ENCODE measurements around the gene MDM2. TPM values are rescaled to one million over a fixed set of nuclear protein-coding genes. Genes with fewer than 3 reads are reported as not detected.

Gene MDM2
- total and polyA plus RNA-seq, 2 of the 8 experiments (the other 6 are each of a cell fraction or from before 2014, with no cell fraction given): 15.1 to 115 TPM

DNA sequence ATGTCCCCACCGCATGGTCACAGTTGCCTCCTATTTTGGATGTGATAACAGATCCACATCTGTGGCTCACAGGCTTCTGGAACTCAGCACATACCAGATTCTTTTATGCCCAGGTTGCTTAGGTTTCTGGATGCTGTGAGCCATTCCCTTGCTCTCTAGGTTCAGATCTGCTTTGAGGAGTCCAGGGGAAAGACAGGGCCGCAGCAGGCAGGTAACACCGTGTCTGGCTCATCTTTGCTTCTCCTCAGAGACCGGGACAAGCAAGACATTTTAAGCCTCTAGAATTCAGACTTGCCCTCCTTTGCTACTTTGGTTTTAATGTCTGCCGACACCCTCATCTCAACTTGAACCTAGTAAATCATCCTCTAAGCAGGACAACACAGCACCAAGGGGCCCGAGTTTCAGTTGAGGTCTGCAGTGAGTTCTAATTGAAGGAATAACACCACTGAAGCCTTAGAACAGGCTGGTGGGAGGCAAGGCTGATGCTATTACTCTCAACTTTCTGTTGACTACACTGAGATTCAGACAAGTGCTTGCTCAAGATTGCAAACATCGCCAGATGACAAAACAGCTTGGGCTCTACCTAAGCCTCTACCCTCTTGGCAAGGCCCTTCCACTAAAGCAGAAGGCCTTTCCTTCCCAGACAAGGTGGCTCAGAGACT is 55.3 kb downstream of the MDM2 start:
- DNase-seq (ENCODE audit: low read depth in 1 of 2, low spot score in 2 of 2) (no peak), FAIRE-seq (no peak)
- ChIA-PET POLR2A (ENCODE audit: partially characterized antibody) (interaction anchor here (0.6 kb wide), 2 partner anchors 236 to 431 kb away, joined by 3 read pairs; no protein-coding TSS in a partner anchor), CTCF (ENCODE audit: partially characterized antibody) (interaction anchor here (0.6 to 2.6 kb wide), 4 partner anchors 13 to 279 kb away, joined by 3 to 9 read pairs (median 6); no protein-coding TSS in a partner anchor)
- no peak overlapping the region for H3K23ac ChIP-seq (ENCODE audit: insufficient read length)
- no peak overlapping the region for H4K91ac ChIP-seq (replicated peaks; ENCODE audit: insufficient read length, low read length)
- H3K79me1 ChIP-seq (ENCODE audit: low read depth, low read length): no peaks in the 10 kb centered on the region
- no peak overlapping the region for H2BK12ac ChIP-seq (ENCODE audit: low read depth, low read length)
- no peak overlapping the region for H3K18ac ChIP-seq (ENCODE audit: extremely low read depth, low read length)
- H3K14ac ChIP-seq (ENCODE audit: insufficient read length): no peak overlapping the region
- no peaks in the 10 kb centered on the region for H3K27me3 ChIP-seq (replicated peaks in 1 of 4; ENCODE audit: control insufficient read depth in 3 of 4, extremely low read depth in 1 of 4, insufficient read depth in 3 of 4, low read length in 3 of 4)
- H3K9ac ChIP-seq (replicated peaks in 1 of 4; ENCODE audit: extremely low read depth in 1 of 4, low read depth in 3 of 4, low read length in 3 of 4): 0 out of 7 replicates have a peak overlapping the region, but pooled peaks of 1 of the 4 experiments have one; percentile 10
- H2AFZ ChIP-seq (ENCODE audit: low read length): peak overlapping the region; percentile 72
- WGBS, 2 experiments (ENCODE audit: extremely low coverage in 1 of 2, insufficient coverage in 1 of 2, insufficient read length in 1 of 2, insufficient replicate concordance in 2 of 2, low coverage in 1 of 2, low lambda C conversion rate in 2 of 2, missing lambda C conversion rate in 1 of 2): 90% methylated on average over 7 of the region's 7 CpGs; no CpG with 5 or more reads in 1 of the 2 experiments
- no peak overlapping the region for H4K5ac ChIP-seq (ENCODE audit: insufficient read length, low read depth, low read length)
- no peak overlapping the region for H3K56ac ChIP-seq (replicated peaks; ENCODE audit: insufficient read length, low read depth, low read length)
- no peaks in the 10 kb centered on the region for H4K20me1 ChIP-seq (replicated peaks in 1 of 2; ENCODE audit: control insufficient read depth in 1 of 2, insufficient read depth in 2 of 2, low read length in 2 of 2)
- no peak overlapping the region for H4K8ac ChIP-seq (ENCODE audit: extremely low read depth, insufficient read depth, low read length)
- H3K4me3 ChIP-seq (ENCODE audit: extremely low read depth in 1 of 4, insufficient read depth in 2 of 4, low read depth in 3 of 4, low read length in 4 of 4): no peak overlapping the region
- no peaks in the 10 kb centered on the region; the same call in 1 of the 2 replicates for H3K23me2 ChIP-seq (ENCODE audit: low read depth, low read length)
- no peak overlapping the region for H3K4ac ChIP-seq (replicated peaks; ENCODE audit: insufficient read length, low read depth, low read length)
- H3K36me3 ChIP-seq (ENCODE audit: control insufficient read depth in 2 of 4, insufficient read depth in 4 of 4, low read length in 3 of 4): no peaks in the 10 kb centered on the region
- H2BK5ac ChIP-seq (ENCODE audit: low read depth, low read length): no peak overlapping the region
- no peaks in the 10 kb centered on the region for H3K79me2 ChIP-seq (ENCODE audit: control insufficient read depth in 1 of 2, insufficient read depth in 2 of 2, low read length in 2 of 2)
- H2BK120ac ChIP-seq (replicated peaks; ENCODE audit: low read depth, low read length): no peak overlapping the region
- peaks cover 2 to 5% (median 4%) of the 10 kb centered on the region in 4 experiments; a peak in 4 of 7 replicates for H3K4me1 ChIP-seq (replicated peaks in 1 of 4; ENCODE audit: control insufficient read depth in 3 of 4, insufficient read depth in 4 of 4, low read length in 3 of 4)
- no peak overlapping the region for H3K4me2 ChIP-seq (ENCODE audit: insufficient read depth in 1 of 2, low read depth in 2 of 2, low read length in 2 of 2)
- no peak overlapping the region for H2BK20ac ChIP-seq (ENCODE audit: low read length)
- H2BK15ac ChIP-seq (ENCODE audit: low read length): no peak overlapping the region
- H2AK5ac ChIP-seq (ENCODE audit: low read depth, low read length): no peak overlapping the region
- no peak overlapping the region for H3K27ac ChIP-seq (ENCODE audit: low read depth, low read length)
- H3K9me3 ChIP-seq (ENCODE audit: insufficient read depth in 2 of 2, low read depth in 1 of 2, low read length in 1 of 2): no peaks in the 10 kb centered on the region
- no peak for TF ChIP-seq RFX5 (IDR thresholded peaks at IDR 0.05; ENCODE audit: borderline replicate concordance, low read depth, low read length)
- no peak for TF ChIP-seq NANOG (IDR thresholded peaks at IDR 0.05; ENCODE audit: insufficient read depth, low read depth, low read length, poor library complexity, severe bottlenecking)
- TF ChIP-seq TAF7 (optimal IDR thresholded peaks at IDR 0.05; ENCODE audit: borderline replicate concordance, low read depth, low read length): no peak
- TF ChIP-seq CBX8 (IDR thresholded peaks at IDR 0.05; ENCODE audit: borderline replicate concordance, low read depth, low read length): no peak
- no peak for TF ChIP-seq SIRT6 (IDR thresholded peaks at IDR 0.05; ENCODE audit: low read length)
- TF ChIP-seq NRF1 (IDR thresholded peaks at IDR 0.05; ENCODE audit: low read depth, low read length): no peak
- no peak for TF ChIP-seq SUZ12 (IDR thresholded peaks at IDR 0.05; ENCODE audit: low read length)
- TF ChIP-seq BCL11A (IDR thresholded peaks at IDR 0.05; ENCODE audit: low read depth in 2 of 2, low read length in 2 of 2): no peak
- no peak for TF ChIP-seq POU5F1 (IDR thresholded peaks at IDR 0.05; ENCODE audit: low read depth, low read length)
- TF ChIP-seq, protein P1, sequence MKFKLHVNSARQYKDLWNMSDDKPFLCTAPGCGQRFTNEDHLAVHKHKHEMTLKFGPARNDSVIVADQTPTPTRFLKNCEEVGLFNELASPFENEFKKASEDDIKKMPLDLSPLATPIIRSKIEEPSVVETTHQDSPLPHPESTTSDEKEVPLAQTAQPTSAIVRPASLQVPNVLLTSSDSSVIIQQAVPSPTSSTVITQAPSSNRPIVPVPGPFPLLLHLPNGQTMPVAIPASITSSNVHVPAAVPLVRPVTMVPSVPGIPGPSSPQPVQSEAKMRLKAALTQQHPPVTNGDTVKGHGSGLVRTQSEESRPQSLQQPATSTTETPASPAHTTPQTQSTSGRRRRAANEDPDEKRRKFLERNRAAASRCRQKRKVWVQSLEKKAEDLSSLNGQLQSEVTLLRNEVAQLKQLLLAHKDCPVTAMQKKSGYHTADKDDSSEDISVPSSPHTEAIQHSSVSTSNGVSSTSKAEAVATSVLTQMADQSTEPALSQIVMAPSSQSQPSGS (IDR thresholded peaks at IDR 0.05; ENCODE audit: low read length): no peak
- no peak for TF ChIP-seq EP300 (IDR thresholded peaks at IDR 0.05; ENCODE audit: borderline replicate concordance in 1 of 2, low read depth in 2 of 2, low read length in 2 of 2)

Data from H1 (cell line).